ENCODE measurements around the gene DRAM2. TPM values are rescaled to one million over a fixed set of nuclear protein-coding genes. Genes with fewer than 3 reads are reported as not detected.

DRAM2 gene
- total and polyA plus RNA-seq, 9 of the 15 experiments (the other 6 are each of a cell fraction or from before 2014, with no cell fraction given): 29.0 to 161 (median 53.5) TPM

GRCh38 chr1:111139324-111139955 is 453 bp downstream of the DRAM2 start (continued):
- TF ChIP-seq TAF1 (IDR thresholded peaks at IDR 0.05; ENCODE audit: control insufficient read depth, extremely low read depth, insufficient read depth, low read length, severe bottlenecking) (no peak), NEUROD1 (IDR thresholded peaks at IDR 0.05; ENCODE audit: borderline replicate concordance, low read depth, low read length, partially characterized antibody) (no peak), E2F6 (IDR thresholded peaks at IDR 0.05; ENCODE audit: borderline replicate concordance in 1 of 2, extremely low read depth in 1 of 2, insufficient read depth in 1 of 2, insufficient read length in 1 of 2, low read depth in 1 of 2, low read length in 1 of 2, poor library complexity in 1 of 2, severe bottlenecking in 1 of 2) (peak; percentile 16 to 68), XRCC4 (IDR thresholded peaks at IDR 0.05; ENCODE audit: extremely low read depth, insufficient read depth, insufficient read length) (no peak), ZNF316 (IDR thresholded peaks at IDR 0.05) (no peak), CEBPZ (IDR thresholded peaks at IDR 0.05; ENCODE audit: borderline replicate concordance, low read depth, low read length) (no peak), DLX4 (CRISPR knock-in tag; IDR thresholded peaks at IDR 0.05) (no peak)

Measured in K562 (cell line).